Neuronal stem cell (in vitro differentiated cells): ENCODE data around the gene CACNG3.

ENCODE experiments used
- DNase-seq: peaks from one replicate; pipeline ENCODE4 v3.0.0-alpha.2; 2013; ENCODE audit warnings: low spot score
- H2AFZ ChIP-seq: one replicate; pipeline ENCODE4 v1.6.1; 2013; ENCODE audit warnings: mild to moderate bottlenecking, low read length, inconsistent platforms
- H2AK5ac ChIP-seq: 2 replicates; pipeline ENCODE4 v1.6.1; 2013; ENCODE audit warnings: low read depth, mild to moderate bottlenecking, inconsistent platforms, low read length, moderate library complexity, mixed read lengths
- H2BK120ac ChIP-seq: 2 replicates; pipeline ENCODE4 v1.6.1; 2013; ENCODE audit warnings: low read depth, mild to moderate bottlenecking, inconsistent platforms, low read length, moderate library complexity, mixed read lengths
- H2BK12ac ChIP-seq: one replicate; pipeline ENCODE4 v1.6.1; 2013; ENCODE audit warnings: low read length, inconsistent platforms
- H2BK15ac ChIP-seq: 2 replicates; pipeline ENCODE4 v1.6.1; 2013; ENCODE audit warnings: mild to moderate bottlenecking, low read length, inconsistent platforms, mixed read lengths
- H2BK5ac ChIP-seq: one replicate; pipeline ENCODE4 v1.6.1; 2013; ENCODE audit warnings: inconsistent platforms, mild to moderate bottlenecking, low read length, moderate library complexity
- H3K14ac ChIP-seq: one replicate; pipeline ENCODE4 v1.6.1; 2013; ENCODE audit warnings: low read length, inconsistent platforms
- H3K18ac ChIP-seq: 2 replicates; pipeline ENCODE4 v1.6.1; 2013; ENCODE audit warnings: low read length, inconsistent platforms
- H3K23ac ChIP-seq: 2 replicates; pipeline ENCODE4 v1.6.1; 2013; ENCODE audit warnings: low read depth, mild to moderate bottlenecking, mixed read lengths, low read length, inconsistent platforms; ENCODE audit not compliant: poor library complexity
- H3K27ac ChIP-seq: replicated peaks from 3 replicates; pipeline ENCODE4 v1.5.1; 2013; ENCODE audit warnings: low read length, inconsistent platforms
- H3K27me3 ChIP-seq, 3 experiments: 2 replicates each; pipeline ENCODE4 v1.6.1; 2013; ENCODE audit warnings: low read length in 3 of 3, mild to moderate bottlenecking in 2 of 3, inconsistent platforms in 1 of 3, low read depth in 1 of 3, mixed read lengths in 1 of 3, moderate library complexity in 1 of 3; ENCODE audit not compliant: control insufficient read depth in 3 of 3, insufficient read depth in 3 of 3
- H3K36me3 ChIP-seq, 2 donors: replicated peaks in 1 of 2; 2 replicates each; pipeline ENCODE4 v1.6.1; 2013; ENCODE audit warnings: low read length in 2 of 2; ENCODE audit not compliant: control insufficient read depth in 2 of 2, insufficient read depth in 2 of 2
- H3K4ac ChIP-seq: 2 replicates; pipeline ENCODE4 v1.6.1; 2013; ENCODE audit warnings: inconsistent platforms, mild to moderate bottlenecking, low read length, moderate library complexity
- H3K4me1 ChIP-seq, 2 donors: 1 replicate in 1 of 2; 2 replicates in 1 of 2; pipeline ENCODE4 v1.6.1; 2013; ENCODE audit warnings: low read length in 2 of 2, low read depth in 1 of 2; ENCODE audit not compliant: control insufficient read depth in 2 of 2, insufficient read depth in 1 of 2
- H3K4me2 ChIP-seq: one replicate; pipeline ENCODE4 v1.6.1; 2013; ENCODE audit warnings: mild to moderate bottlenecking, low read length, inconsistent platforms; ENCODE audit not compliant: insufficient read depth, poor library complexity, severe bottlenecking
- H3K4me3 ChIP-seq, 2 donors: 2 replicates each; pipeline ENCODE4 v1.5.1; 2013; ENCODE audit warnings: low read length in 2 of 2, mild to moderate bottlenecking in 2 of 2, inconsistent platforms in 1 of 2, moderate library complexity in 1 of 2
- H3K79me1 ChIP-seq: one replicate; pipeline ENCODE4 v1.6.1; 2013; ENCODE audit warnings: low read depth, mild to moderate bottlenecking, inconsistent platforms, low read length, moderate library complexity
- H3K9ac ChIP-seq: one replicate; pipeline ENCODE4 v1.6.1; 2013; ENCODE audit warnings: mild to moderate bottlenecking, low read depth, low read length, inconsistent platforms; ENCODE audit not compliant: poor library complexity
- H3K9me3 ChIP-seq, 2 donors: replicated peaks in 1 of 2; 2 replicates each; pipeline versions ENCODE3 to v1.6.1; 2013; ENCODE audit warnings: low read length in 2 of 2, mild to moderate bottlenecking in 2 of 2, inconsistent platforms in 1 of 2, low read depth in 1 of 2, mixed read lengths in 1 of 2, moderate library complexity in 1 of 2; ENCODE audit not compliant: control insufficient read depth in 2 of 2, insufficient read depth in 1 of 2
- H4K8ac ChIP-seq: one replicate; pipeline ENCODE4 v1.6.1; 2013; ENCODE audit warnings: low read depth, mild to moderate bottlenecking, inconsistent platforms, low read length, moderate library complexity
- H4K91ac ChIP-seq: one replicate; pipeline ENCODE4 v1.6.1; 2013; ENCODE audit warnings: low read length, low read depth, mild to moderate bottlenecking, inconsistent platforms; ENCODE audit not compliant: poor library complexity
- WGBS, 2 donors: extraction: QIAGEN DNeasy Blood & Tissue Kit; methylation state at CpG; one replicate each; pipeline ENCODE4 v1.1.7; 2013; ENCODE audit warnings: missing lambda C conversion rate in 2 of 2, mixed read lengths in 1 of 2; ENCODE audit not compliant: insufficient read length in 2 of 2, insufficient replicate concordance in 1 of 2; ENCODE audit errors: extremely low coverage in 2 of 2; 5-methylcytosine and 5-hydroxymethylcytosine counted together

The CACNG3 gene

GRCh38 chr16:24258791-24259190 lies 2.7 kb downstream of the CACNG3 start:
- DNase-seq = no peak
- Histone ChIP-seq H3K18ac (no peak overlapping the region), H3K79me1 (no peaks in the 10 kb centered on the region), H4K8ac (no peak overlapping the region), H2AK5ac (no peak overlapping the region), H3K36me3 (no peaks in the 10 kb centered on the region), H2BK5ac (no peak overlapping the region), H3K23ac (no peak overlapping the region), H3K9ac (no peak overlapping the region), H4K91ac (no peak overlapping the region), H3K14ac (no peak overlapping the region), H2BK12ac (no peak overlapping the region), H2BK120ac (no peak overlapping the region), H3K4ac (no peak overlapping the region), H3K27ac (no peak overlapping the region), H2AFZ (no peak overlapping the region), H2BK15ac (no peak overlapping the region), H3K4me2 (no peak overlapping the region), H3K4me3 (no peak overlapping the region), H3K9me3 (no peaks in the 10 kb centered on the region), H3K4me1 (peaks cover 0 to 2% of the 10 kb centered on the region in 2 donors), H3K27me3 (peaks cover 0 to 39% (median 31%) of the 10 kb centered on the region in 3 experiments)
- WGBS, 2 donors = no CpG with 5 or more reads among the region's 1 CpG

GRCh38 chr16:24262816-24263215 lies 6.7 kb downstream of the CACNG3 start:
- H2BK12ac ChIP-seq = no peak overlapping the region
- H4K91ac ChIP-seq = no peak overlapping the region
- no peak overlapping the region for H3K4me2 ChIP-seq
- H3K18ac ChIP-seq = no peak overlapping the region
- no peak overlapping the region for H3K4ac ChIP-seq
- DNase-seq = no peak
- no peak overlapping the region for H3K9ac ChIP-seq
- H3K36me3 ChIP-seq = no peaks in the 10 kb centered on the region
- H4K8ac ChIP-seq = no peak overlapping the region
- H2BK120ac ChIP-seq = no peak overlapping the region
- H2BK5ac ChIP-seq = no peak overlapping the region
- H3K27ac ChIP-seq = no peak overlapping the region
- no peak overlapping the region for H2AFZ ChIP-seq
- H3K14ac ChIP-seq = no peak overlapping the region
- peaks cover 0 to 8% (median 3%) of the 10 kb centered on the region in 3 experiments for H3K27me3 ChIP-seq
- no peak overlapping the region for H3K4me3 ChIP-seq
- H2BK15ac ChIP-seq = no peak overlapping the region
- no peak overlapping the region for H3K23ac ChIP-seq
- no peaks in the 10 kb centered on the region for H3K79me1 ChIP-seq
- no peaks in the 10 kb centered on the region for H3K9me3 ChIP-seq
- no peaks in the 10 kb centered on the region for H3K4me1 ChIP-seq
- H2AK5ac ChIP-seq = no peak overlapping the region

- Histone ChIP-seq H2AK5ac (no peak overlapping the region), H3K36me3 (no peaks in the 10 kb centered on the region), H2BK120ac (no peak overlapping the region), H3K4ac (no peak overlapping the region), H3K18ac (no peak overlapping the region), H4K8ac (no peak overlapping the region), H3K79me1 (no peaks in the 10 kb centered on the region), H3K27me3 (no peaks in the 10 kb centered on the region), H3K4me3 (no peak overlapping the region), H3K14ac (no peak overlapping the region), H2BK5ac (no peak overlapping the region), H3K4me2 (no peak overlapping the region), H3K27ac (no peak overlapping the region), H2AFZ (no peak overlapping the region), H2BK12ac (no peak overlapping the region), H3K9ac (no peak overlapping the region), H3K23ac (no peak overlapping the region), H3K9me3 (no peaks in the 10 kb centered on the region), H3K4me1 (no peaks in the 10 kb centered on the region), H4K91ac (no peak overlapping the region), H2BK15ac (no peak overlapping the region)
- no CpG with 5 or more reads among the region's 7 CpGs for WGBS, 2 donors
- DNase-seq = no peak
Observed at GRCh38 chr16:24270721-24271442, 14.7 kb downstream of the CACNG3 start.

- DNase-seq = no peak
- no CpG with 5 or more reads among the region's 1 CpG for WGBS, 2 donors
- H4K8ac ChIP-seq = no peak overlapping the region
Observed at GRCh38 chr16:24272379-24272778, 16.2 kb downstream of the CACNG3 start.

More at GRCh38 chr16:24272379-24272778, 16.2 kb downstream of the CACNG3 start:
- Histone ChIP-seq H3K36me3 (no peaks in the 10 kb centered on the region), H2BK5ac (no peak overlapping the region), H3K14ac (no peak overlapping the region), H3K4ac (no peak overlapping the region), H2AFZ (no peak overlapping the region), H3K4me3 (no peak overlapping the region), H4K91ac (no peak overlapping the region), H3K4me1 (no peaks in the 10 kb centered on the region), H3K4me2 (no peak overlapping the region), H3K79me1 (no peaks in the 10 kb centered on the region), H3K9me3 (no peaks in the 10 kb centered on the region), H3K27ac (no peak overlapping the region), H2BK120ac (no peak overlapping the region), H3K9ac (no peak overlapping the region), H2AK5ac (no peak overlapping the region), H2BK15ac (no peak overlapping the region), H3K27me3 (no peaks in the 10 kb centered on the region), H3K23ac (no peak overlapping the region), H2BK12ac (no peak overlapping the region), H3K18ac (no peak overlapping the region)
